Measurements from ENCODE around the gene COPZ2.
"Not testable (repeated sequence)": the region's sequence is repeated elsewhere in the genome, so short reads cannot be mapped to it uniquely, and the experiment has no call there.

COPZ2 gene

DNA sequence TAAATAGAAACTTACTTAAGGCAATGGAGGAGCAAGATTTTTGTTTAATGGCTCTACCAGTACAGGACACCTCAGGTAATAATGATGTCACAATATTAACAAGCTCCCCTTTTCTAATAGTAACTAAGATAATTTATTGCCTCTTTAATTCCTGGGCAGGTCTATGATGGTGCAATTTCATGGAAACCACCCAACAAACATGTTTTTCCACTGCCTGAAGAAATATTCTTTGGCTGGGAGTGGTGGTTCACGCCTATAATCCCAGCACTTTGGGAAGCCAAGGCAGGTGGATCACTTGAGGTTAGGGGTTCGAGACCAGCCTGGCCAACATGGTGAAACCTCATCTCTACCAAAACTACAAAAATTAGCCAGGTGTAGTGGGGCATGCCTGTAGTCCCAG is 30.2 kb upstream of the COPZ2 start:
- not testable (repeated sequence) for H3K27me3 ChIP-seq (ENCODE audit: control insufficient read depth in 1 of 2, insufficient read depth in 2 of 2, low read length in 2 of 2); H3K4me3 ChIP-seq (ENCODE audit: low read length in 2 of 2); H3K27ac ChIP-seq (ENCODE audit: low read length); H3K4me1 ChIP-seq (ENCODE audit: control insufficient read depth, insufficient read depth, low read length); H3K9ac ChIP-seq (ENCODE audit: low read length in 2 of 2); H3K9me3 ChIP-seq (ENCODE audit: control insufficient read depth in 2 of 2, low read length in 2 of 2)
- H3K36me3 ChIP-seq (ENCODE audit: control insufficient read depth in 2 of 2, insufficient read depth in 2 of 2, low read length in 2 of 2), result peaks cover 31 to 32% of the 10 kb centered on the region in 2 donors

DNA sequence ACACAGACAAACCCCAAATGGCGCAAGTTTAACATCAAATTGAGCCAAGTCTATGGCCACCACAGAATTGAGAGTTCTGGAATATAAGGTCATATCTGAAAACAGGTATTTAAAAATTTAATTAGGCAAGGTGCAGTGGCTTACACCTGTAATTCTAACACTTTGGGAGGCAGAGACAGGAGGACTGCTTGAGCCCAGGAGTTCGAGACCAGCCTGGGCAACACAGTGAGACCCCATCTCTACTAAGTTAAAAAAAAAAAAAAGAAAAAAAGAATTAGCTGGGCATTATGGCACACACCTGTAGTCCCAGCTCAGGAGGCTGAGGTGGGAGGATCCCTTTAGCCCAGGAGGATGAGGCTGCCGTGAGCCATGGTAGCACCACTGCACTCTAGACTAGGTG is 29.6 kb upstream of the COPZ2 start:
- H3K4me3 ChIP-seq (ENCODE audit: low read length in 2 of 2), result no peak overlapping the region
- H3K9me3 ChIP-seq (ENCODE audit: control insufficient read depth in 2 of 2, low read length in 2 of 2), result no peaks in the 10 kb centered on the region
- H3K36me3 ChIP-seq (ENCODE audit: control insufficient read depth in 2 of 2, insufficient read depth in 2 of 2, low read length in 2 of 2), result peaks cover 32 to 36% of the 10 kb centered on the region in 2 donors
- no peak overlapping the region for H3K27ac ChIP-seq (ENCODE audit: low read length)
- no peaks in the 10 kb centered on the region for H3K4me1 ChIP-seq (ENCODE audit: control insufficient read depth, insufficient read depth, low read length)
- H3K27me3 ChIP-seq (ENCODE audit: control insufficient read depth in 1 of 2, insufficient read depth in 2 of 2, low read length in 2 of 2), result no peaks in the 10 kb centered on the region
- H3K9ac ChIP-seq (ENCODE audit: low read length in 2 of 2), result no peak overlapping the region

DNA sequence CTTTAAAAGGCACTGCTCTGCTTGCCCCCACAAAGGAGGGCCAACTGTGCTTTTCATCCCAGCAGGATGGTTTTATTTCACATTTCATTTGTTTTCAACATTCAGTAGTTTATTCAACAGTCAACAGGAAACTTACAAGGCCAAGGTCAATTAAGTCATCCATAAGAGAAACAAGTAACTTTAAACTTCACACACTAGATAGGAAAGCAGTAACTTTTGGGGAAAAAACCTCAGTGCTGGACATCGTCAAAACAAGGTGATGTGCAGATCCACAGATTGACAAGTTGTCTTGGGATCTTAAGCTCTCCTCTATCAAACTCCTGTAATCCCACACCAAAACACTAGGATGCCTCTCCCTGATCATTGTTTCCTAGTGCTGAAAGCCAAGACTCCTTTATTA is 29.1 kb upstream of the COPZ2 start:
- no peak overlapping the region for H3K4me3 ChIP-seq (ENCODE audit: low read length in 2 of 2)
- H3K27me3 ChIP-seq (ENCODE audit: control insufficient read depth in 1 of 2, insufficient read depth in 2 of 2, low read length in 2 of 2), result no peaks in the 10 kb centered on the region
- no peak overlapping the region for H3K27ac ChIP-seq (ENCODE audit: low read length)
- H3K9ac ChIP-seq (ENCODE audit: low read length in 2 of 2), result no peak overlapping the region
- peaks cover 38 to 42% of the 10 kb centered on the region in 2 donors for H3K36me3 ChIP-seq (ENCODE audit: control insufficient read depth in 2 of 2, insufficient read depth in 2 of 2, low read length in 2 of 2)
- no peaks in the 10 kb centered on the region for H3K4me1 ChIP-seq (ENCODE audit: control insufficient read depth, insufficient read depth, low read length)
- H3K9me3 ChIP-seq (ENCODE audit: control insufficient read depth in 2 of 2, low read length in 2 of 2), result no peaks in the 10 kb centered on the region

DNA sequence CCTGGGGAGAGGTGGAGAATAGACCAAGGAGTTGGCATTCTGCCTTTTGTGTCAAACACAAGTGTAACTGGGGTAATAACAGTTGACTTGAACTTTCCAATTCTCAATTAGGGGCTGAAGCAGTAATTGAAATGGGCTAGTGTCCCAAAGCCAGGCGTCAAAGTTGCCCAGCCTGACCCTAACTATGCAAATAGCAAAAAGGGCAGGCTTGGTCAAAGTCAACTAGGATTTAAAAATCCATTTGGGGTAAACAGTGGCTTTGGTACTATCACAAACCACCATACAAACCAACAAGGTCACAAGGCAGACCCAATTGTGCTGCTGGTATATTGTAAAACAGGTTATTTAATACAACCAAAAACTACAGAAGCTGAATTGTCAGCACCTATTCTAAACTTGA is 28.6 kb upstream of the COPZ2 start:
- Histone ChIP-seq H3K27ac (ENCODE audit: low read length) (no peak overlapping the region), H3K9me3 (ENCODE audit: control insufficient read depth in 2 of 2, low read length in 2 of 2) (no peaks in the 10 kb centered on the region), H3K4me1 (ENCODE audit: control insufficient read depth, insufficient read depth, low read length) (no peaks in the 10 kb centered on the region), H3K4me3 (ENCODE audit: low read length in 2 of 2) (no peak overlapping the region), H3K36me3 (ENCODE audit: control insufficient read depth in 2 of 2, insufficient read depth in 2 of 2, low read length in 2 of 2) (peaks cover 38 to 40% of the 10 kb centered on the region in 2 donors), H3K27me3 (ENCODE audit: control insufficient read depth in 1 of 2, insufficient read depth in 2 of 2, low read length in 2 of 2) (no peaks in the 10 kb centered on the region), H3K9ac (ENCODE audit: low read length in 2 of 2) (no peak overlapping the region)

DNA sequence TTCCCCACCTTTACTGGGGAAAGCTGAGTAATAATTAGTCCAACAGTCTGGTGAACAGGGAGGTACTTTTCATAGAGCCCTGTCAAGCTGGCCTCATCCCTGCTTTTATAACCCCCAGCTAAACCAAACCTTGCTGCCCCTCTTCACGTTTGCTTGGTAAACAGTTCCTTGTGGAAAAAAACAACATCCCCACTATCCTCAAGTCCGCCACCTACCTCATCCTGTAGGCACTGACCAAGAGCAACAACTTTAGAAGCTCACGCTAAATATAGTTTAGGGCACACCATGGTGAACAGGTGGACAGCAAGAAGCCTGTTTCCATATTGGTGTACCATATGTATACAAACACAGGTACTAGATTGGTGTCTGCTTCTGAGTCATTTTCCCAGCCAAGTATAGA is 27.0 kb upstream of the COPZ2 start:
- H3K9me3 ChIP-seq (ENCODE audit: control insufficient read depth in 2 of 2, low read length in 2 of 2), result no peaks in the 10 kb centered on the region
- peaks cover 40% of the 10 kb centered on the region in 2 donors for H3K36me3 ChIP-seq (ENCODE audit: control insufficient read depth in 2 of 2, insufficient read depth in 2 of 2, low read length in 2 of 2)
- H3K27me3 ChIP-seq (ENCODE audit: control insufficient read depth in 1 of 2, insufficient read depth in 2 of 2, low read length in 2 of 2), result no peaks in the 10 kb centered on the region
- no peak overlapping the region for H3K27ac ChIP-seq (ENCODE audit: low read length)
- no peak overlapping the region for H3K9ac ChIP-seq (ENCODE audit: low read length in 2 of 2)
- H3K4me3 ChIP-seq (ENCODE audit: low read length in 2 of 2), result no peak overlapping the region
- peaks cover 3% of the 10 kb centered on the region for H3K4me1 ChIP-seq (ENCODE audit: control insufficient read depth, insufficient read depth, low read length)

DNA sequence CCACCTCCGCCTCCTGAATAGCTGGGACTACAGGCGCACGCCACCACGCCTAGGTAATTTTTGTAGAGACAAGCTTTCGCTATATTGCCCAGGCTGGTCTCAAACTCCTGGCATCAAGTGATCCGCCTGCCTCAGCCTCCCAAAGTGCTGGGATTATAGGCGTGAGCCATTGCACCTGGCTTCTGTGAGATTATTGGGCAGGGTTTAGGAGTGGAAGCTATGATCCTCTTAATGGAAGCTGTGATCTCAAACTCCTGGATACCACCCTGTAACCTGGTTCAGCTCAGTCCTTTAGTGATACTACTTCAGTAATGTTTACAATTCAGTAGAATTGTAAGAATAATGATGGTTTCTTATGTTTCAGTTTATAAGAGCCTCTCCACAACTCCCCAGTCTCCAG is 24.7 kb upstream of the COPZ2 start:
- Histone ChIP-seq H3K27me3 (ENCODE audit: control insufficient read depth in 1 of 2, insufficient read depth in 2 of 2, low read length in 2 of 2) (no peaks in the 10 kb centered on the region), H3K4me3 (ENCODE audit: low read length in 2 of 2) (no peak overlapping the region), H3K4me1 (ENCODE audit: control insufficient read depth, insufficient read depth, low read length) (peaks cover 3% of the 10 kb centered on the region), H3K9ac (ENCODE audit: low read length in 2 of 2) (no peak overlapping the region), H3K9me3 (ENCODE audit: control insufficient read depth in 2 of 2, low read length in 2 of 2) (no peaks in the 10 kb centered on the region), H3K27ac (ENCODE audit: low read length) (no peak overlapping the region), H3K36me3 (ENCODE audit: control insufficient read depth in 2 of 2, insufficient read depth in 2 of 2, low read length in 2 of 2) (peaks cover 55 to 60% of the 10 kb centered on the region in 2 donors)

DNA sequence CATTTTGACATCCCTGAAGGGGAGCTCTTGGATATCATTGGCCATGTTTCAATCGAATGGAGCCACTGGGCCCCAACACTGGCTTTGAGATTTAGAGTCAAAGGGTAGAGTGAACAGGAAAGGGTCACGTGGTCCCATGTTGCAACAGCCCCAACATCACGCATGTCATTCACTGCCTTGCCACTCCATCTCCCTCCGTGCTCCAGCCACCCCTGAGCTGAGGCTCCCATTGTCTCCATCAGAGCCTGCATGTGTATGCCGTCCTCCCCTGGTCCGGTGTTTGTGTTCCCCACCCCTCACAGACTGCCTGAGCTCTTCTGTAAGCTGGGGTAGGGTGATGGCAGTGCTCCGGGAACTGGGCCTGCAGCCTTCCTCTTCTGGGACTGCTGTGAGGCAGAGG is 22.7 kb upstream of the COPZ2 start:
- Histone ChIP-seq H3K4me3 (ENCODE audit: low read length in 2 of 2) (no peak overlapping the region), H3K27me3 (ENCODE audit: control insufficient read depth in 1 of 2, insufficient read depth in 2 of 2, low read length in 2 of 2) (no peaks in the 10 kb centered on the region), H3K4me1 (ENCODE audit: control insufficient read depth, insufficient read depth, low read length) (peaks cover 11% of the 10 kb centered on the region), H3K36me3 (ENCODE audit: control insufficient read depth in 2 of 2, insufficient read depth in 2 of 2, low read length in 2 of 2) (peaks cover 60 to 75% of the 10 kb centered on the region in 2 donors), H3K9ac (ENCODE audit: low read length in 2 of 2) (no peak overlapping the region), H3K27ac (ENCODE audit: low read length) (no peak overlapping the region), H3K9me3 (ENCODE audit: control insufficient read depth in 2 of 2, low read length in 2 of 2) (no peaks in the 10 kb centered on the region)

DNA sequence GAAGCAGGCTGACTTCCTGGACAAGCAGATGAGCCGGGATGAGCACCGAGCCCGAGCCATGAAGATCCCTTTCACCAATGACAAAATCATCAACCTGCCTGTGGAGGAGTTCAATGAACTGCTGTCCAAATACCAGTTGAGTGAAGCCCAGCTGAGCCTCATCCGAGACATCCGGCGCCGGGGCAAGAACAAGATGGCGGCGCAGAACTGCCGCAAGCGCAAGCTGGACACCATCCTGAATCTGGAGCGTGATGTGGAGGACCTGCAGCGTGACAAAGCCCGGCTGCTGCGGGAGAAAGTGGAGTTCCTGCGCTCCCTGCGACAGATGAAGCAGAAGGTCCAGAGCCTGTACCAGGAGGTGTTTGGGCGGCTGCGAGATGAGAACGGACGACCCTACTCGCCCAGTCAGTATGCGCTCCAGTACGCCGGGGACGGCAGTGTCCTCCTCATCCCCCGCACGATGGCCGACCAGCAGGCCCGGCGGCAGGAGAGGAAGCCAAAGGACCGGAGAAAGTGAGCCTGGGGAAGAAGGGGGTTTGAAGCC is 21.6 kb upstream of the COPZ2 start:
- Histone ChIP-seq H3K27ac (ENCODE audit: low read length) (no peak overlapping the region), H3K27me3 (ENCODE audit: control insufficient read depth in 1 of 2, insufficient read depth in 2 of 2, low read length in 2 of 2) (no peaks in the 10 kb centered on the region), H3K4me1 (ENCODE audit: control insufficient read depth, insufficient read depth, low read length) (peaks cover 20% of the 10 kb centered on the region), H3K36me3 (ENCODE audit: control insufficient read depth in 2 of 2, insufficient read depth in 2 of 2, low read length in 2 of 2) (peaks cover 53 to 68% of the 10 kb centered on the region in 2 donors), H3K9me3 (ENCODE audit: control insufficient read depth in 2 of 2, low read length in 2 of 2) (no peaks in the 10 kb centered on the region), H3K4me3 (ENCODE audit: low read length in 2 of 2) (no peak overlapping the region), H3K9ac (ENCODE audit: low read length in 2 of 2) (no peak overlapping the region)

DNA sequence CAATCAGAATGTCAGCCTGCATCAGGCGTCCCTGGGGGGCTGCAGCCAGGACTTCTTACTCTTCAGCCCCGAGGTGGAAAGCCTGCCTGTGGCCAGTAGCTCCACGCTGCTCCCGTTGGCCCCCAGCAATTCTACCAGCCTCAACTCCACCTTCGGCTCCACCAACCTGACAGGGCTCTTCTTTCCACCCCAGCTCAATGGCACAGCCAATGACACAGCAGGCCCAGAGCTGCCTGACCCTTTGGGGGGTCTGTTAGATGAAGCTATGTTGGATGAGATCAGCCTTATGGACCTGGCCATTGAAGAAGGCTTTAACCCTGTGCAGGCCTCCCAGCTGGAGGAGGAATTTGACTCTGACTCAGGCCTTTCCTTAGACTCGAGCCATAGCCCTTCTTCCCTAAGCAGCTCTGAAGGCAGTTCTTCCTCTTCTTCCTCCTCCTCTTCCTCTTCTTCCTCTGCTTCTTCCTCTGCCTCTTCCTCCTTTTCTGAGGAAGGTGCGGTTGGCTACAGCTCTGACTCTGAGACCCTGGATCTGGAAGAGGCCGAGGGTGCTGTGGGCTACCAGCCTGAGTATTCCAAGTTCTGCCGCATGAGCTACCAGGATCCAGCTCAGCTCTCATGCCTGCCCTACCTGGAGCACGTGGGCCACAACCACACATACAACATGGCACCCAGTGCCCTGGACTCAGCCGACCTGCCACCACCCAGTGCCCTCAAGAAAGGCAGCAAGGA is 21.0 kb upstream of the COPZ2 start:
- Histone ChIP-seq H3K4me3 (ENCODE audit: low read length in 2 of 2) (no peak overlapping the region), H3K27ac (ENCODE audit: low read length) (no peak overlapping the region), H3K27me3 (ENCODE audit: control insufficient read depth in 1 of 2, insufficient read depth in 2 of 2, low read length in 2 of 2) (no peaks in the 10 kb centered on the region), H3K4me1 (ENCODE audit: control insufficient read depth, insufficient read depth, low read length) (peaks cover 27% of the 10 kb centered on the region), H3K36me3 (ENCODE audit: control insufficient read depth in 2 of 2, insufficient read depth in 2 of 2, low read length in 2 of 2) (peaks cover 51 to 68% of the 10 kb centered on the region in 2 donors), H3K9me3 (ENCODE audit: control insufficient read depth in 2 of 2, low read length in 2 of 2) (no peaks in the 10 kb centered on the region), H3K9ac (ENCODE audit: low read length in 2 of 2) (no peak overlapping the region)

DNA sequence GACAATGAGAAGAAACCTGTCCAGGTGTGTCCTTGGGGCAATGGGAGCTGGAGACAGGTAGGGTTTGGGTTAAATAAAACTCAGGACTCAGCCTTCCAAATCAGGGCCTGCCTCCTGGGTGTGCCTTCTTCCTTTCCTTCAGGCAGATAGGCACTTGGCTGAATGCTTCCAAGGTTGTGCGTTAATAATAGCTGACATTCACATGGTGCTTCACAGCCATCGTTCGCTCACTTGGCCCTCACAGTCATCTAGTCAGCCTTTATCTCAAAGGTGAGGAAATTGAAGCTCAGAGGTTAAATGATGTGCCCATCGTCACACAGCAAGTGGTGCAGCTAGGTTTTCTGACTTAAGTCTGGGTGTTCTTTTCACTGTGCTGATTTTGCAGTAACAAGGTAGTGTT is 20.0 kb upstream of the COPZ2 start:
- Histone ChIP-seq H3K36me3 (ENCODE audit: control insufficient read depth in 2 of 2, insufficient read depth in 2 of 2, low read length in 2 of 2) (peaks cover 51 to 62% of the 10 kb centered on the region in 2 donors), H3K9ac (ENCODE audit: low read length in 2 of 2) (no peak overlapping the region), H3K27ac (ENCODE audit: low read length) (no peak overlapping the region)

DNA sequence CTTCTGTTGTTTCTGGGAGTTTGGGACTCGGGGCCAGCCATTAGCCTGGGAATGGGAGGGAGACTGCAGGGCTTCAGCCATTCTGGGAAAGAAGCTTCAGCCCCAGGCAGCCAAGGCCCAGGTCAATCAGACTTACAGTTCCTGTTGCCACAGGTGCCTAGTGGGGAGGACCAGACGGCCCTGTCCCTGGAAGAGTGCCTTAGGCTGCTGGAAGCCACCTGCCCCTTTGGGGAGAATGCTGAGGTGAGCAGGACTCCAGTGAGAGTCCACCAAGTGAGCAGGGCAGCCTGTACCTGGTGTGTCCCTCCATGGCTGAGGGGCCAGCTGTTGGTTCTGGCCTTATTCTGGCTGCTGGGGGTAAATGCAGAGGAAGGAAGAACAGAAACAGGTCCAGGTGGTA is 19.3 kb upstream of the COPZ2 start:
- Histone ChIP-seq H3K4me1 (ENCODE audit: control insufficient read depth, insufficient read depth, low read length) (peaks cover 44% of the 10 kb centered on the region), H3K27me3 (ENCODE audit: control insufficient read depth in 1 of 2, insufficient read depth in 2 of 2, low read length in 2 of 2) (no peaks in the 10 kb centered on the region), H3K27ac (ENCODE audit: low read length) (no peak overlapping the region), H3K9me3 (ENCODE audit: control insufficient read depth in 2 of 2, low read length in 2 of 2) (no peaks in the 10 kb centered on the region), H3K9ac (ENCODE audit: low read length in 2 of 2) (no peak overlapping the region), H3K36me3 (ENCODE audit: control insufficient read depth in 2 of 2, insufficient read depth in 2 of 2, low read length in 2 of 2) (peaks cover 47 to 55% of the 10 kb centered on the region in 2 donors), H3K4me3 (ENCODE audit: low read length in 2 of 2) (no peak overlapping the region)

More for the DNA sequence above, 20.0 kb upstream of the COPZ2 start:
- no peaks in the 10 kb centered on the region for H3K27me3 ChIP-seq (ENCODE audit: control insufficient read depth in 1 of 2, insufficient read depth in 2 of 2, low read length in 2 of 2)
- H3K4me3 ChIP-seq (ENCODE audit: low read length in 2 of 2), result no peak overlapping the region
- peaks cover 36% of the 10 kb centered on the region for H3K4me1 ChIP-seq (ENCODE audit: control insufficient read depth, insufficient read depth, low read length)
- H3K9me3 ChIP-seq (ENCODE audit: control insufficient read depth in 2 of 2, low read length in 2 of 2), result no peaks in the 10 kb centered on the region

Measured in stomach smooth muscle (tissue), 2 donors.